Esophagus (tissue), 2 donors: ENCODE data around the gene WDR55. TPM values are rescaled to one million over a fixed set of nuclear protein-coding genes. Genes with fewer than 3 reads are reported as not detected.
A peak's percentile ranks its signal among the peaks of the same experiment; 100 is the strongest.

Experiments used
- H3K27ac ChIP-seq, 2 donors: one replicate each; pipeline ENCODE4 v1.5.1; 2013; ENCODE audit warnings: low read depth in 2 of 2, mild to moderate bottlenecking in 2 of 2, inconsistent platforms in 1 of 2, low read length in 1 of 2, moderate library complexity in 1 of 2
- H3K27me3 ChIP-seq, 2 donors: one replicate each; pipeline ENCODE4 v1.6.1; 2013; ENCODE audit warnings: low read length in 2 of 2, control low read depth in 1 of 2, mild to moderate bottlenecking in 1 of 2; ENCODE audit not compliant: insufficient read depth in 2 of 2, control insufficient read depth in 1 of 2
- H3K36me3 ChIP-seq, 2 donors: one replicate each; pipeline ENCODE4 v1.6.1; 2013; ENCODE audit warnings: low read length in 1 of 2; ENCODE audit not compliant: control insufficient read depth in 2 of 2, insufficient read depth in 2 of 2
- H3K4me1 ChIP-seq, 2 donors: one replicate each; pipeline ENCODE4 v1.6.1; 2013; ENCODE audit warnings: low read length in 1 of 2; ENCODE audit not compliant: control insufficient read depth in 2 of 2, insufficient read depth in 2 of 2
- H3K4me3 ChIP-seq, 2 donors: one replicate each; pipeline ENCODE4 v1.5.1; 2013; ENCODE audit warnings: low read length in 2 of 2, mild to moderate bottlenecking in 2 of 2, low read depth in 1 of 2, moderate library complexity in 1 of 2
- H3K9me3 ChIP-seq, 2 donors: one replicate each; pipeline ENCODE4 v1.6.1; 2013; ENCODE audit warnings: mild to moderate bottlenecking in 2 of 2, low read depth in 1 of 2, low read length in 1 of 2, moderate library complexity in 1 of 2; ENCODE audit not compliant: control insufficient read depth in 2 of 2, insufficient read depth in 1 of 2
- WGBS, 2 donors: extraction: QIAGEN DNeasy Blood & Tissue Kit; methylation state at CpG; one replicate each; pipeline ENCODE4 v1.1.7; 2013; 5-methylcytosine and 5-hydroxymethylcytosine counted together
- polyA plus RNA-seq, 2 donors: library from polyadenylated mRNA; stranded (reverse); fragments of 200-250 nt; gene quantifications; one replicate each; pipeline ENCODE4 v1.2.3, GENCODE V29; 2013
- donor health status: healthy with polysubstance abuse.
- donor health status: Bipolar disorder and iron deficiency.

Gene WDR55
- polyA plus RNA-seq, 2 donors = 17.3 to 19.2 TPM

GRCh38 chr5:140673187-140673976 lies 8.7 kb downstream of the WDR55 start, which contains the start of gene DND1:
Gene DND1, minus strand, starts transcription at chr5:140673576. Its CDS starts 34 bp downstream, at chr5:140673542.
- no peak within 1 kb of the TSS for H3K4me3 ChIP-seq
- WGBS, 2 donors = 90 to 92% methylated on average over 45 of the region's 45 CpGs
- no peaks in the 10 kb centered on the region for H3K4me1 ChIP-seq
- H3K9me3 ChIP-seq = no peaks in the 10 kb centered on the region
- no peaks in the 10 kb centered on the region for H3K27me3 ChIP-seq
- peaks cover 31 to 62% of the 10 kb centered on the region in 2 donors for H3K36me3 ChIP-seq
- no peak within 1 kb of the TSS for H3K27ac ChIP-seq

GRCh38 chr5:140674211-140674610 lies 9.5 kb downstream of the WDR55 start:
- Histone ChIP-seq H3K9me3 (no peaks in the 10 kb centered on the region), H3K4me1 (no peaks in the 10 kb centered on the region), H3K27me3 (no peaks in the 10 kb centered on the region), H3K27ac (no peak overlapping the region), H3K36me3 (peaks cover 23 to 54% of the 10 kb centered on the region in 2 donors), H3K4me3 (no peak overlapping the region)
- 79 to 83% methylated on average over 2 of the region's 2 CpGs for WGBS, 2 donors

- WGBS, 2 donors = 92 to 95% methylated on average over 4 of the region's 4 CpGs
- Histone ChIP-seq H3K9me3 (no peaks in the 10 kb centered on the region), H3K27me3 (no peaks in the 10 kb centered on the region), H3K36me3 (peaks cover 19 to 50% of the 10 kb centered on the region in 2 donors), H3K27ac (no peak overlapping the region), H3K4me3 (no peak overlapping the region), H3K4me1 (no peaks in the 10 kb centered on the region)
Observed at GRCh38 chr5:140674629-140675028, 9.9 kb downstream of the WDR55 start.

- Histone ChIP-seq H3K9me3 (no peaks in the 10 kb centered on the region), H3K36me3 (peaks cover 25 to 44% of the 10 kb centered on the region in 2 donors), H3K4me3 (no peak overlapping the region), H3K4me1 (no peaks in the 10 kb centered on the region), H3K27ac (no peak overlapping the region), H3K27me3 (no peaks in the 10 kb centered on the region)
- 89 to 95% methylated on average over 3 of the region's 3 CpGs for WGBS, 2 donors
Observed at GRCh38 chr5:140677947-140678346, 13.2 kb downstream of the WDR55 start.

GRCh38 chr5:140678993-140679392 lies 14.3 kb downstream of the WDR55 start:
- Histone ChIP-seq H3K4me3 (no peak overlapping the region), H3K9me3 (no peaks in the 10 kb centered on the region), H3K27me3 (no peaks in the 10 kb centered on the region), H3K36me3 (peaks cover 25 to 39% of the 10 kb centered on the region in 2 donors), H3K27ac (no peak overlapping the region), H3K4me1 (no peaks in the 10 kb centered on the region)
- WGBS, 2 donors = 95 to 97% methylated on average over 7 of the region's 7 CpGs

- Histone ChIP-seq H3K4me1 (peaks cover 0 to 2% of the 10 kb centered on the region in 2 donors), H3K9me3 (no peaks in the 10 kb centered on the region), H3K27me3 (no peaks in the 10 kb centered on the region), H3K4me3 (peak overlapping the region; percentile 84 to 91), H3K27ac (peak overlapping the region; percentile 92 to 99), H3K36me3 (peaks cover under 1 to 8% of the 10 kb centered on the region in 2 donors)
- WGBS, 2 donors = 52 to 55% methylated on average over 8 of the region's 8 CpGs
Observed at GRCh38 chr5:140690376-140690932, 25.8 kb downstream of the WDR55 start.

GRCh38 chr5:140690941-140691924 lies 26.5 kb downstream of the WDR55 start, which contains the start of the genes HARS1 and HARS2:
Gene HARS1, minus strand, starts transcription at chr5:140691370. Its CDS starts 66 bp downstream, at chr5:140691304.
Gene HARS2, plus strand, starts transcription at chr5:140691455. Its CDS starts 194 bp downstream, at chr5:140691649.
- H3K4me1 ChIP-seq = peaks cover 0 to 2% of the 10 kb centered on the region in 2 donors

GRCh38 chr5:140694276-140694675 lies 29.6 kb downstream of the WDR55 start:
- 57 to 74% methylated on average over 5 of the region's 5 CpGs for WGBS, 2 donors
- H3K9me3 ChIP-seq = no peaks in the 10 kb centered on the region
- peaks cover 27 to 33% of the 10 kb centered on the region in 2 donors for H3K36me3 ChIP-seq
- H3K4me1 ChIP-seq = peaks cover 0 to 2% of the 10 kb centered on the region in 2 donors
- no peak overlapping the region for H3K27ac ChIP-seq
- no peaks in the 10 kb centered on the region for H3K27me3 ChIP-seq
- no peak overlapping the region for H3K4me3 ChIP-seq

More at GRCh38 chr5:140690941-140691924, 26.5 kb downstream of the WDR55 start, which contains the start of the genes HARS1 and HARS2:
- H3K9me3 ChIP-seq = no peaks in the 10 kb centered on the region
- 0 to 1% methylated on average over 60 to 61 of the region's 61 CpGs for WGBS, 2 donors
- H3K27ac ChIP-seq = peak within 1 kb of the TSS; percentile 92 to 99
- H3K36me3 ChIP-seq = peaks cover 4 to 13% of the 10 kb centered on the region in 2 donors
- H3K27me3 ChIP-seq = no peaks in the 10 kb centered on the region
- peak within 1 kb of the TSS; percentile 84 to 91 for H3K4me3 ChIP-seq
